GM19035 (cell line): ENCODE results near the gene ACTG2.
"Not testable (repeated sequence)": the region's sequence is repeated elsewhere in the genome, so short reads cannot be mapped to it uniquely, and the experiment has no call there.

Experiments used
- ATAC-seq: cut with Tn5 transposase; IDR thresholded peaks from one replicate; pipeline ENCODE4 v1.9.1; 2021; ENCODE audit not compliant: unreplicated experiment

The ACTG2 gene

GRCh38 chr2:73891276-73891901 lies 1.4 kb upstream of the ACTG2 start:
- ATAC-seq, result no peak

DNA sequence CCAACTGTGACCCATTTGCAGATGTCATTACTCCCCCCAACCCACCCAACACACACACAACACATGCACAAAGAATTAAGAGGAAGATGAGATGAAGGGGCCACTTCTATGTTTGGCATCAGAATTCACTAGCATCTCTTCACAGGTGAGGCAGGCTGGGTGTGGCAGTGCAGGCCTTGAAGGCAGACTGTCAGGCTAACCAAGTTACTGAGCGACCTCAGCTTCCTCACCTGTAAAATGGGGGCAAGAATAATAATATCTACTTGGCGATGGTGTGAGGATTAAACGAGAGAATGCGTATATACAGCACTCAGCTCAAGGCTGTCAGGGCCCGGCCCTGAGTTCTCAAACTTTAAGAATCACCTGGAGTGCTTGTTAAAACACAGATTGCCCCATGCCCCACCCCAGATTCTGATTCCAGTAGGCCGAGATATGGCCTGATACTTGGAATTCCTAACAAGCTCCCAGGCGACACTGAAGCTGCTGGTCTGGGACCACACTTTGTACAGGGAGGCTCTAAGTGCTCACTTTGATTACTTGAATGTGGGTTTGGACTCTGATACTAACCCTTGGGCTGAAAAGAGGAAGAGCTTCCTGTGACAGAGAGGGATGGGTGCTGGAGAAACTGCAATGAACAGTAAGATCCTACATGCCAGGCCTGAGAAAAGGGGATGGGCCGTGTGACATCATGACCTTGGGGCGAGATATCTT lies 1.1 kb downstream of the ACTG2 start:
- ATAC-seq, result no peak

GRCh38 chr2:73894475-73894850 lies 1.7 kb downstream of the ACTG2 start:
- ATAC-seq, result no peak

DNA sequence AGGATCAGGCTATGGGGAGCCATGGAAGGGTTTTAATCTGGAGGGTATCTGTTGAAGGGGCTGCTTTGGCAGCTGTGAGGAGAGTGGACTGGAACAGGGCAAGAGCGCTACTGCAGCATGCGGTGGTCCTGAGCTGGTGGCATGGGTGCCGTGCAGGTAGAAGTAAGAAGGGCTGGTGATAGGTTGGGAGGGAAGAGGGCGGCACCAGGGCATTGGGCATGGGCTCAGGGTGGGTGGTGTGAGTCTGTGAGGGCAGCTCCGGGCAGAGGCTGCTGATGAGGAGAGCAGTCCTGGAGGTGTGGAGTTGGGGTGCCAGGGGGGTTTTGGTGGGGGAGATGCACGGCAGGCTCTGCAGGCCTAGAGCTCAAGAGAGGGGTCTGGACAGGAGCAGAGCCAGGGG lies 2.1 kb downstream of the ACTG2 start:
- ATAC-seq, result no peak

DNA sequence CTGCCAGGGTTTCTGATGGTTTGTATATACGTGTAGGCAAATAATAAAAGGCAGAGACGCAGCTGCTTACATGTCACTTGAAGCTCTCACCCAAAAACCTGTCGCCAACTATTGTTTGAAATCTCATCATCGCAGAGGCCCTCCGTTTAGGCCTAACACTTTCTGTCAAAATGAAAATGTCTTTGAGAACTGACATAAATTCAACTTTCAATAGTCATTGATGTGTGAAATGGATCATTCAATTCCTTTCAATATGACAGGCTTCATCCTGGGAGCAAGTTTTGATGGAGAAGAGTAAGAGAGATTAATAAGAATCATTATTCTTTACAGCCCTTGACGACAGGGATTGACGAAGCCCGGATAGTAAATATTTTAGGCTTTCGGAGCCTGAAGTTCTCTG lies 2.7 kb downstream of the ACTG2 start:
- ATAC-seq, result no peak

- no peak for ATAC-seq
Measured at GRCh38 chr2:73896362-73897239, 3.8 kb downstream of the ACTG2 start.

DNA sequence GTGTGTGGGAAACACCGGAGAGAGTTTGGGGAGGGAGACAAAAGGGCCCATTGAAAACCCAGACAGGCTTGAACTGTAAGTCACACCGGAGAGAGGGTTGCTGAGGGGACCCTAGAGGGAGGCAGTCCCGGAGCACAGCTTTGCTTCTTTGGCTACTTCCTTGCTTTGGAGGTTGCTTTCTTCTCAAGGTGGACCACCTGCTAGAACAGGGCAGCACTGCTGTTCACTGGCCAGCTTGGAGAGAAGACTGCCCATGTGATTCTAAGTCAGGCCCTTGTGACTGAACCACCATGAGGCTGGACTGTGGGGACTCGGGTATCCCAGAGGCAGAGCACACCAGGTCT lies 4.4 kb downstream of the ACTG2 start:
- ATAC-seq, result no peak

DNA sequence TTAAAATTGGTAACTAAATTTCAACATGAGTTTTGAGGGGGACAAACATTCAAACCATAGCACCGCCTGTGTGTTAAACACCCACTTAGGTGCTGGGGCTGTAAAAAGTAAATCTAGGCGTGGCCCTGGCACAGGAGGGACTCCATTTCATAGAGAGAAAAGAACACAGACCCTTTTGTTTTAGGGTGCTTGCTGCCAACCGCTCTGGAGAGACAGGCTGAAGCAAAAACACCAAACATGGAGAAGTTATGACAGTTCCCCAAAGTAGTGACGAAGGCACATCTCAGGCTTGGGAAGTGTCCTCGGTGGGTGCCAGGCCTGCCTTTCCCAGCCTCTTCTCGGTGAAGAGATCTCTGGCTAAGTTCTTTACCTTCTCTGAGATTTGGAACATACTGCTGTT lies 5.1 kb downstream of the ACTG2 start:
- no peak for ATAC-seq

GRCh38 chr2:73899801-73900336 lies 7.1 kb downstream of the ACTG2 start:
- no peak for ATAC-seq

DNA sequence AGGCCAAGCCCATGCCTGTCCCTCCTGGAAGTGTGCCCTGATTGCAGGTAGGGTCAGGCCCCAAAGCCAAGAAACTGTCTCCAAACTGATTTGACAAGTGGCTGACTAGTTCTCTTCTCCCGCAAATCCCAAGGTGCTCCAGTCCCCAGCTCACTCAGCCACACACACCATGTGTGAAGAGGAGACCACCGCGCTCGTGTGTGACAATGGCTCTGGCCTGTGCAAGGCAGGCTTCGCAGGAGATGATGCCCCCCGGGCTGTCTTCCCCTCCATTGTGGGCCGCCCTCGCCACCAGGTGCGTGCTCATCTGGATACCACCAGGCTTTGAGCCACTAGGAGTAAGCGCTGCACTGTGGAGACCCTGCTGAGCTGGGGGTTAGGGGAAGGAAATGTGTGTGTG lies 8.3 kb downstream of the ACTG2 start:
- ATAC-seq, result no peak

DNA sequence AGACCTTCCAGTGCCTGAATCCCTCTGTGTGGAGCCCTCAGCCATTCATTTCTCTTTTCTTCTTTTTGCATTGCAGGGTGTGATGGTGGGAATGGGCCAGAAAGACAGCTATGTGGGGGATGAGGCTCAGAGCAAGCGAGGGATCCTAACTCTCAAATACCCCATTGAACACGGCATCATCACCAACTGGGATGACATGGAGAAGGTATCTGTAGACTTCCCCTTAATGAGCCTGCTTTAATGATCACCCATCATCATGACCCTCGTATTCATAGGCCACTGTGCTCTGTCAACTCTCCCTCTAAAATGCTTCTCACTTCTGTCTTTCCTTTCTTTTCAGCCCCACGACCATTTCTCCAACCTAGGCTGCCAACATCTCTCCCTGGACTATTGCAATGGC lies 9.5 kb downstream of the ACTG2 start:
- ATAC-seq, result no peak

DNA sequence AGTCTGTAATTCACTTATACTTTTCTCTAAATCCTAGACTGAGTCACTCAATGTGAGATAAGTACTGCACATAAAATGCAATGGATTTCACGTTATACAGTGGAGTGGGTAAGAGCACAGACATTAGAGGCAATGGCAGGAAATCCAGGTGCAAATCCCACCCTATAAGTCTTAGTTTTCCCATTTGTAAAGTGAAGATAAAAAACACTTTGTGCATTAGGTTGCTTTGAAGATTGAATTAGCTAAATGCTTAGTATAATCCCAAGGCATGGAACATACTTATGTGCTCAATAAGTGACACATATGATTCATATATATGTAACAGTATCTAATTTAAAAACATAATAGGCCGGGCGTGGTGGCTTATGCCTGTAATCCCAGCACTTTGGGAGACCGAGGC lies 10.5 kb downstream of the ACTG2 start:
- ATAC-seq, result no peak

- not testable (repeated sequence) for ATAC-seq
Measured at GRCh38 chr2:73903949-73904613, 11.3 kb downstream of the ACTG2 start.

- ATAC-seq, result no peak
Measured at GRCh38 chr2:73904952-73905351, 12.1 kb downstream of the ACTG2 start.

GRCh38 chr2:73906847-73907505 lies 14.2 kb downstream of the ACTG2 start:
- no peak for ATAC-seq

DNA sequence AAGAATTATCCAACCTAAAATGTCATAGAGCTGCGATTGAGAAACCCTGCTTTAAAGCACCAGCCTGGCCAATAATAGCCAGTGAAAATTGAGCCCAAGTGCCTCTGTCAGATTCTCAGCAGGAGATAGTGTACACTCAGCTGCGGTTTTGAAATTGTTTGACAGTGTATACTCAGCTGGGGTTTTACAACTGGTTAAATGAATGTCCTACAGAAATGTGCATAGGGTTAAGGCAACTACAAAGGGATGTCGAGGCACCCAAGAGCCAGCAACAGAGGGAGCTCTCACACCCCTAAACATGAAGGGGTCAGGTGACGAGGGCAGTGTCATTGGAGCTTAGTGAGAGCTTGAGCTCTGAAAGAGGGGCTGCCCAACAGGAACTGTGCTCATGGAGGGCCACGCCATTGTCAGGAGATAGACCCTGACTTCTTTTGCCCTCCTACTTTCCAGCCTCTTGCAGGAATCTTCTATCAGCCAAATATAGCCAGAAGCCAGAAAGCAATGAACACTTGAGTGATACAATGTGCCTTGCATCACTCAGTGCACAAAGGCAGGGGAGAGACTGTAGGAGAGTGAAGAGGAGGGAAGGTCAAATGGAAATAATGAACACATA lies 15.1 kb downstream of the ACTG2 start:
- ATAC-seq, result no peak

DNA sequence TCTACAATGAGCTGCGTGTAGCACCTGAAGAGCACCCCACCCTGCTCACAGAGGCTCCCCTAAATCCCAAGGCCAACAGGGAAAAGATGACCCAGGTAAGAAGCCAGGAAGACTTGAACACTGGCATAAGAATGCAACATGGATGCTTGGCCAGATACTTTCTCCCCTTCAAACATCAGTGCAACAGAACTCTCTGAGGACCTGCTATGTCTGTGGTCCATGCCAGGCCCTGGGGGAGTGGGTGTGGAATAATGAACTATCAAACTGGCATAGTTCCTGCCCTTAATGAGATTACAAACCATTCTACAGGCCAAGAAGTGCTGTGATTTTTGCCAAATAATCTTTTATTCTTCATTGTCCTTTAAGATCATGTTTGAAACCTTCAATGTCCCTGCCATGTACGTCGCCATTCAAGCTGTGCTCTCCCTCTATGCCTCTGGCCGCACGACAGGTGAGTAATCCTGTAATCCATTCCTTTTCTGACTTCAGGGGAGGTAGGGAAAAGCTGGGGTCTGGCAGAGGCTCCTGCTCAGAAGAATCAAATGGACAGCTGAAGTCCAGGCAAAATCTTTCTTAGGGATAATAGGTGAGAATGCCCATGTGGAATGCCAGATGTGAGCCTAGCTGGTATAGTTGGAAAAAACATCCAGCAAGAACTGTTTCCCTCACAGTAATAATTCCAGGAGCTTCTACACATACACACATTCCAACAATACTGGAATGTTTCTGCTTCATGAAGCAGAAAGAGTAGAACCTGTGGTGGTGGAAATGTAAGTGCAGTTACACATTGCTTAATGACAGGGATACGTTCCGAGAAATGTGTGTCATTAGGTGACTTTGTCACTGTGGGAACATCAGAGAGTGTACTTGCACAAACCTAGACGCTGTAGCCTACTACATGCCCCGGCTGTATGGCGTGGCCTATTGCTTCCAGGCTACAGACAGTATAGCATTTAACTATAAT lies 16.2 kb downstream of the ACTG2 start:
- ATAC-seq, result no peak

- no peak for ATAC-seq
Measured at GRCh38 chr2:73910873-73911547, 18.2 kb downstream of the ACTG2 start.
